Liver (tissue), 3 donors: ENCODE data around the gene ARHGAP21.
"Not testable (repeated sequence)": the region's sequence is repeated elsewhere in the genome, so short reads cannot be mapped to it uniquely, and the experiment has no call there.

Experiments
- FOXA1 ChIP-seq: IDR thresholded peaks from 2 replicates; pipeline ENCODE4 v1.6.1; 2016; ENCODE audit warnings: antibody characterized with exemption
- GABPA ChIP-seq, 2 donors: IDR thresholded peaks in 1 of 2; conservative IDR thresholded peaks in 1 of 2; 2 replicates each; pipeline ENCODE4 v1.6.1; 2016; ENCODE audit warnings: antibody characterized with exemption in 2 of 2, mild to moderate bottlenecking in 1 of 2, moderate library complexity in 1 of 2
- JUND ChIP-seq, 2 donors: IDR thresholded peaks; 2 replicates each; pipeline ENCODE4 v1.6.1; 2016; ENCODE audit warnings: antibody characterized with exemption in 2 of 2
- MAX ChIP-seq: IDR thresholded peaks from 2 replicates; pipeline ENCODE4 v1.6.1; 2016; ENCODE audit warnings: antibody characterized with exemption
- RAD21 ChIP-seq, 2 donors: IDR thresholded peaks; 2 replicates each; pipeline ENCODE4 v1.6.1; 2016; ENCODE audit warnings: antibody characterized with exemption in 2 of 2, mild to moderate bottlenecking in 2 of 2
- RXRA ChIP-seq, 2 donors: IDR thresholded peaks; 2 replicates each; pipeline ENCODE4 v1.6.1; 2017 to 2018; ENCODE audit warnings: antibody characterized with exemption in 2 of 2, mild to moderate bottlenecking in 1 of 2
- SP1 ChIP-seq: IDR thresholded peaks from 2 replicates; pipeline ENCODE4 v1.6.1; 2018; ENCODE audit warnings: antibody characterized with exemption, mild to moderate bottlenecking
- TAF1 ChIP-seq: conservative IDR thresholded peaks from 2 replicates; pipeline ENCODE4 v1.6.1; 2016; ENCODE audit warnings: antibody characterized with exemption, mild to moderate bottlenecking
- YY1 ChIP-seq: IDR thresholded peaks from 2 replicates; pipeline ENCODE4 v1.6.1; 2016; ENCODE audit warnings: antibody characterized with exemption, mild to moderate bottlenecking
- ZBTB33 ChIP-seq: IDR thresholded peaks from 2 replicates; pipeline ENCODE4 v1.6.1; 2016; ENCODE audit warnings: antibody characterized with exemption
- TF ChIP-seq, protein P1 (sequence below): IDR thresholded peaks from 2 replicates; pipeline ENCODE4 v1.6.1; 2016; ENCODE audit warnings: antibody characterized with exemption, mild to moderate bottlenecking
- TF ChIP-seq, protein P2 (sequence below): fragments of 150-350 bp; IDR thresholded peaks from 2 replicates; pipeline ENCODE4 v1.5.1; 2017; ENCODE audit warnings: improper control_type of control experiment, low read depth, low read length; ENCODE audit not compliant: missing input control
- TF ChIP-seq, protein P3 (sequence below): IDR thresholded peaks from 2 replicates; pipeline ENCODE4 v1.6.1; 2016; ENCODE audit warnings: antibody characterized with exemption
- donor health status: healthy.
- donor health status: healthy.

- TF ChIP-seq ZBTB33; TAF1; MAX; RXRA (IDR thresholded peaks at IDR 0.05); GABPA (IDR thresholded peaks at IDR 0.05 in 1 of 2, conservative IDR thresholded peaks at IDR 0.05 in 1 of 2); YY1; FOXA1; JUND (IDR thresholded peaks at IDR 0.05); SP1; RAD21 (IDR thresholded peaks at IDR 0.05): not testable (repeated sequence)
- TF ChIP-seq, protein P1, sequence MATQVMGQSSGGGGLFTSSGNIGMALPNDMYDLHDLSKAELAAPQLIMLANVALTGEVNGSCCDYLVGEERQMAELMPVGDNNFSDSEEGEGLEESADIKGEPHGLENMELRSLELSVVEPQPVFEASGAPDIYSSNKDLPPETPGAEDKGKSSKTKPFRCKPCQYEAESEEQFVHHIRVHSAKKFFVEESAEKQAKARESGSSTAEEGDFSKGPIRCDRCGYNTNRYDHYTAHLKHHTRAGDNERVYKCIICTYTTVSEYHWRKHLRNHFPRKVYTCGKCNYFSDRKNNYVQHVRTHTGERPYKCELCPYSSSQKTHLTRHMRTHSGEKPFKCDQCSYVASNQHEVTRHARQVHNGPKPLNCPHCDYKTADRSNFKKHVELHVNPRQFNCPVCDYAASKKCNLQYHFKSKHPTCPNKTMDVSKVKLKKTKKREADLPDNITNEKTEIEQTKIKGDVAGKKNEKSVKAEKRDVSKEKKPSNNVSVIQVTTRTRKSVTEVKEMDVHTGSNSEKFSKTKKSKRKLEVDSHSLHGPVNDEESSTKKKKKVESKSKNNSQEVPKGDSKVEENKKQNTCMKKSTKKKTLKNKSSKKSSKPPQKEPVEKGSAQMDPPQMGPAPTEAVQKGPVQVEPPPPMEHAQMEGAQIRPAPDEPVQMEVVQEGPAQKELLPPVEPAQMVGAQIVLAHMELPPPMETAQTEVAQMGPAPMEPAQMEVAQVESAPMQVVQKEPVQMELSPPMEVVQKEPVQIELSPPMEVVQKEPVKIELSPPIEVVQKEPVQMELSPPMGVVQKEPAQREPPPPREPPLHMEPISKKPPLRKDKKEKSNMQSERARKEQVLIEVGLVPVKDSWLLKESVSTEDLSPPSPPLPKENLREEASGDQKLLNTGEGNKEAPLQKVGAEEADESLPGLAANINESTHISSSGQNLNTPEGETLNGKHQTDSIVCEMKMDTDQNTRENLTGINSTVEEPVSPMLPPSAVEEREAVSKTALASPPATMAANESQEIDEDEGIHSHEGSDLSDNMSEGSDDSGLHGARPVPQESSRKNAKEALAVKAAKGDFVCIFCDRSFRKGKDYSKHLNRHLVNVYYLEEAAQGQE: not testable (repeated sequence)
- TF ChIP-seq, protein P2, sequence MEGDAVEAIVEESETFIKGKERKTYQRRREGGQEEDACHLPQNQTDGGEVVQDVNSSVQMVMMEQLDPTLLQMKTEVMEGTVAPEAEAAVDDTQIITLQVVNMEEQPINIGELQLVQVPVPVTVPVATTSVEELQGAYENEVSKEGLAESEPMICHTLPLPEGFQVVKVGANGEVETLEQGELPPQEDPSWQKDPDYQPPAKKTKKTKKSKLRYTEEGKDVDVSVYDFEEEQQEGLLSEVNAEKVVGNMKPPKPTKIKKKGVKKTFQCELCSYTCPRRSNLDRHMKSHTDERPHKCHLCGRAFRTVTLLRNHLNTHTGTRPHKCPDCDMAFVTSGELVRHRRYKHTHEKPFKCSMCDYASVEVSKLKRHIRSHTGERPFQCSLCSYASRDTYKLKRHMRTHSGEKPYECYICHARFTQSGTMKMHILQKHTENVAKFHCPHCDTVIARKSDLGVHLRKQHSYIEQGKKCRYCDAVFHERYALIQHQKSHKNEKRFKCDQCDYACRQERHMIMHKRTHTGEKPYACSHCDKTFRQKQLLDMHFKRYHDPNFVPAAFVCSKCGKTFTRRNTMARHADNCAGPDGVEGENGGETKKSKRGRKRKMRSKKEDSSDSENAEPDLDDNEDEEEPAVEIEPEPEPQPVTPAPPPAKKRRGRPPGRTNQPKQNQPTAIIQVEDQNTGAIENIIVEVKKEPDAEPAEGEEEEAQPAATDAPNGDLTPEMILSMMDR: not testable (repeated sequence)
- TF ChIP-seq, protein P3, sequence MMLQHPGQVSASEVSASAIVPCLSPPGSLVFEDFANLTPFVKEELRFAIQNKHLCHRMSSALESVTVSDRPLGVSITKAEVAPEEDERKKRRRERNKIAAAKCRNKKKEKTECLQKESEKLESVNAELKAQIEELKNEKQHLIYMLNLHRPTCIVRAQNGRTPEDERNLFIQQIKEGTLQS: not testable (repeated sequence)
Observed at GRCh38 chr10:24656326-24656725, 67.4 kb downstream of the ARHGAP21 start.
